Measurements from ENCODE around the gene NRAP.

DNA sequence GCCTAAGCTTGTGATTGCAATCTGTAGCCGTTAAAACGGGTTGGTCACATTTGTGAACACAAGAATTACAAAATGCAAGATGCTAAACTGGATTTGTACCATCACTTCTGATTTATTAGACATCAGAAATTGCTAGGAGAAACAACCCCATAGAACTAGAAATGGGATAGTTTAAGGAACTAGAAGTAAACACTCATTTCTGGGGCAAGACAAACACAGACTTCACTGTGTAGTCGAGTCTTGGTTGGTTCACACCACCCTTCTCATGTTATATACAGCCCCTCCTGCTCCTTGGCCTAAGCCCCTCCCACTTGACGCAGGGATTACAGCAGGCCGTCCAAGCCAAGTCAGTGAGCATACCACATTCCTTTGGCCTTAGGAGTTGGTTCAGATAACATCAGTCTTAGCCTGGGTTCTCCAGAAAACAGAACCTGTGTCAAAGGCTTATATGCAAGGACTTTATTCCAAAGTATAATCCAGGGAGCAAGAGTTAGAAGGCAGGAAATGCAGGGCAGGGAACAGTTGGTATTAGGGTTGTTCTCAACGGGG, 2.0 kb upstream of the NRAP start:
- TF ChIP-seq, protein P1, sequence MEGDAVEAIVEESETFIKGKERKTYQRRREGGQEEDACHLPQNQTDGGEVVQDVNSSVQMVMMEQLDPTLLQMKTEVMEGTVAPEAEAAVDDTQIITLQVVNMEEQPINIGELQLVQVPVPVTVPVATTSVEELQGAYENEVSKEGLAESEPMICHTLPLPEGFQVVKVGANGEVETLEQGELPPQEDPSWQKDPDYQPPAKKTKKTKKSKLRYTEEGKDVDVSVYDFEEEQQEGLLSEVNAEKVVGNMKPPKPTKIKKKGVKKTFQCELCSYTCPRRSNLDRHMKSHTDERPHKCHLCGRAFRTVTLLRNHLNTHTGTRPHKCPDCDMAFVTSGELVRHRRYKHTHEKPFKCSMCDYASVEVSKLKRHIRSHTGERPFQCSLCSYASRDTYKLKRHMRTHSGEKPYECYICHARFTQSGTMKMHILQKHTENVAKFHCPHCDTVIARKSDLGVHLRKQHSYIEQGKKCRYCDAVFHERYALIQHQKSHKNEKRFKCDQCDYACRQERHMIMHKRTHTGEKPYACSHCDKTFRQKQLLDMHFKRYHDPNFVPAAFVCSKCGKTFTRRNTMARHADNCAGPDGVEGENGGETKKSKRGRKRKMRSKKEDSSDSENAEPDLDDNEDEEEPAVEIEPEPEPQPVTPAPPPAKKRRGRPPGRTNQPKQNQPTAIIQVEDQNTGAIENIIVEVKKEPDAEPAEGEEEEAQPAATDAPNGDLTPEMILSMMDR (conservative IDR thresholded peaks at IDR 0.05 in 1 of 2, IDR thresholded peaks at IDR 0.05 in 1 of 2; ENCODE audit: extremely low read depth in 1 of 2, insufficient read depth in 1 of 2, low read depth in 1 of 2, low read length in 2 of 2), result no peak
- no peak for TF ChIP-seq EZH2 (IDR thresholded peaks at IDR 0.05; ENCODE audit: borderline replicate concordance, low read length)
